GM19397 (cell line): ENCODE data around the gene KRT4.

Experiments used
- ATAC-seq: cut with Tn5 transposase; IDR thresholded peaks from one replicate; pipeline ENCODE4 v1.9.1; 2021; ENCODE audit warnings: mild to moderate bottlenecking, moderate library complexity; ENCODE audit not compliant: unreplicated experiment

The KRT4 gene

DNA sequence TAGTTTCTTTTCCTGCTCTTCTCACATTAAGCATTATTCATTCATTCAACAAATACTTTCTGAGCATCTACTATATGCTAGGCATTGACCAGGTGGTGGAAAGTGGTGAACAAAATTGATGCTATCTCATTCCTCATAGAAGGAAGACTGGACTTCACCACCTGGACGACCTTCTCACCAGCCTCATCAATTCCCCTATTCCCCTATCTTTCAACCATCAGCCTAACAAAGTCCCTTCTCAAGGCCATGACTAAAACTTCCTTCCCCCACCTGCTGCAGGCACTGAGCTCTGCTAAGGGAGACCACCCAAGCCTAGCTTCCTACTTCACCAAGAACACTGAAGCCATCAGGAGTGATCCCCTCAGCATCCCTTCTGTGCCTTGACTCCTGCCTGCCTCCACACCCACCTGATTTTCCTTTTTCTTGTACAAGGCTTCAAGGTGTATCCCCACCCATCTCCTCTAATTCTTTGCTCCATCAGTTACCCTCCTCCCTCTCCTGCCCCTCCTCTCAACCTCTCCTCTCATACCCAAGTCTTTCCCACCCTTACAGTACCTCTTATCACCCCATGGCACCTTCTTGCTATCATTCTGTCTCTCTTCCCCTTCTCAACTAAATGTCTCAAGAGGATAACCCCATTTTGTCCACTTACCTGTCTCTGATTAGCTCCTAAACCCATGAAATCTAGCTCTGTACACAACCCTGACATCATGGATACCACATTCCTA lies 56.3 kb downstream of the KRT4 start:
- no peak for ATAC-seq
